Activated gamma-delta T cell treated with Interleukin-2 at 50 U/mL for 16 hours (primary cell): Measurements from ENCODE around the gene THBS1.

Experiments
- DNase-seq: peaks from one replicate; pipeline ENCODE4 v3.0.0-alpha.2; 2020

THBS1 gene

GRCh38 chr15:39641191-39641889 lies 60.5 kb downstream of the THBS1 start:
- no peak for DNase-seq

GRCh38 chr15:39642011-39642640 lies 61.2 kb downstream of the THBS1 start:
- DNase-seq, result no peak

GRCh38 chr15:39643727-39644126 lies 62.8 kb downstream of the THBS1 start:
- DNase-seq, result no peak

GRCh38 chr15:39644136-39644535 lies 63.3 kb downstream of the THBS1 start:
- no peak for DNase-seq

GRCh38 chr15:39645138-39645975 lies 64.5 kb downstream of the THBS1 start:
- DNase-seq, result no peak

- no peak for DNase-seq
Observed at GRCh38 chr15:39645976-39646257, 65.0 kb downstream of the THBS1 start.

GRCh38 chr15:39646425-39646824 lies 65.5 kb downstream of the THBS1 start:
- no peak for DNase-seq
